ENCODE data around the gene SHD.

DNA sequence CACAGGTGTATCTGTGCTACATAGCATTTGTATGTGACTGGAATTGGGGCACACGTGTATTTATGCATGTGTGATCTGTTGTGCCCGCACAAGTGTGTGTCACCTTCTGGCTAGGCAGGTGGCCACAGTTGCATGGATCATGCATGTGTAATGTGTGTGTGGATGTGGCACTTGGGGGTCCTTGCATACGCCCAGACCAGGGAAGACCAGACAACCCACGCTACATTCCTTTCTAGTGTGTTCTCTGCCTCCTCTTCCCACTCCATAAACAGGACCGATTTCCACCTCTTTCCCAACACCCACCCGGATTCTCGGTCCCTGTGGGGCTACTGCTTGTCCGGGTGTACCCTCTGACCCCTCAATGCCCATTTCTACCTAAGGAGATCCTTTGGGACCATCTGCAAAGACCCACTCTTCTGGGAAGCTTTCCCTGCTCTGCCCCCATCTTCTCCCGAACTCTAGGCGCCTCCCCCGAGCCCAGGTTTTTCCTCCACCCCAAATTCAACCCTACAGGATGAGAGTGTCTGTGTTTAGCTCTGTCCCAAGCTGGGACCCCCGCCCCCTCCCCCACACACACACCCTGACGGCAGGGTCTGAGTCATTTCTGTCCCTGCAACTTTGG lies 47.3 kb downstream of the SHD start:
- TF ChIP-seq, protein P1, sequence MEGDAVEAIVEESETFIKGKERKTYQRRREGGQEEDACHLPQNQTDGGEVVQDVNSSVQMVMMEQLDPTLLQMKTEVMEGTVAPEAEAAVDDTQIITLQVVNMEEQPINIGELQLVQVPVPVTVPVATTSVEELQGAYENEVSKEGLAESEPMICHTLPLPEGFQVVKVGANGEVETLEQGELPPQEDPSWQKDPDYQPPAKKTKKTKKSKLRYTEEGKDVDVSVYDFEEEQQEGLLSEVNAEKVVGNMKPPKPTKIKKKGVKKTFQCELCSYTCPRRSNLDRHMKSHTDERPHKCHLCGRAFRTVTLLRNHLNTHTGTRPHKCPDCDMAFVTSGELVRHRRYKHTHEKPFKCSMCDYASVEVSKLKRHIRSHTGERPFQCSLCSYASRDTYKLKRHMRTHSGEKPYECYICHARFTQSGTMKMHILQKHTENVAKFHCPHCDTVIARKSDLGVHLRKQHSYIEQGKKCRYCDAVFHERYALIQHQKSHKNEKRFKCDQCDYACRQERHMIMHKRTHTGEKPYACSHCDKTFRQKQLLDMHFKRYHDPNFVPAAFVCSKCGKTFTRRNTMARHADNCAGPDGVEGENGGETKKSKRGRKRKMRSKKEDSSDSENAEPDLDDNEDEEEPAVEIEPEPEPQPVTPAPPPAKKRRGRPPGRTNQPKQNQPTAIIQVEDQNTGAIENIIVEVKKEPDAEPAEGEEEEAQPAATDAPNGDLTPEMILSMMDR (conservative IDR thresholded peaks at IDR 0.05 in 1 of 2, IDR thresholded peaks at IDR 0.05 in 1 of 2; ENCODE audit: low read depth in 1 of 2, low read length in 2 of 2), result no peak
- TF ChIP-seq EZH2 (IDR thresholded peaks at IDR 0.05; ENCODE audit: low read length, missing control alignments), result peak; percentile 61

Measured in fibroblast of lung (primary cell).